GM12891 (cell line): ENCODE data around the gene MICAL3.

ENCODE experiments used
- PAX5 ChIP-seq: IDR thresholded peaks from 2 replicates; pipeline ENCODE4 v1.6.1; 2011; ENCODE audit warnings: low read length, moderate library complexity, mild to moderate bottlenecking; ENCODE audit not compliant: insufficient read depth, severe bottlenecking
- POLR2A ChIP-seq: IDR thresholded peaks from 2 replicates; pipeline ENCODE4 v1.6.1; 2011; ENCODE audit warnings: low read depth, low read length, control low read depth
- POLR2AphosphoS5 ChIP-seq: IDR thresholded peaks from 2 replicates; pipeline ENCODE4 v1.6.1; 2011; ENCODE audit warnings: low read depth, low read length, control low read depth
- POU2F2 ChIP-seq: IDR thresholded peaks from 2 replicates; pipeline ENCODE4 v1.6.1; 2011; ENCODE audit warnings: low read depth, mild to moderate bottlenecking, control low read depth, low read length, moderate library complexity
- SPI1 ChIP-seq: IDR thresholded peaks from 2 replicates; pipeline ENCODE4 v1.6.1; 2011; ENCODE audit warnings: low read depth, low read length, control low read depth
- TAF1 ChIP-seq: IDR thresholded peaks from 2 replicates; pipeline ENCODE4 v1.6.1; 2011; ENCODE audit warnings: low read depth, low read length, control low read depth

DNA sequence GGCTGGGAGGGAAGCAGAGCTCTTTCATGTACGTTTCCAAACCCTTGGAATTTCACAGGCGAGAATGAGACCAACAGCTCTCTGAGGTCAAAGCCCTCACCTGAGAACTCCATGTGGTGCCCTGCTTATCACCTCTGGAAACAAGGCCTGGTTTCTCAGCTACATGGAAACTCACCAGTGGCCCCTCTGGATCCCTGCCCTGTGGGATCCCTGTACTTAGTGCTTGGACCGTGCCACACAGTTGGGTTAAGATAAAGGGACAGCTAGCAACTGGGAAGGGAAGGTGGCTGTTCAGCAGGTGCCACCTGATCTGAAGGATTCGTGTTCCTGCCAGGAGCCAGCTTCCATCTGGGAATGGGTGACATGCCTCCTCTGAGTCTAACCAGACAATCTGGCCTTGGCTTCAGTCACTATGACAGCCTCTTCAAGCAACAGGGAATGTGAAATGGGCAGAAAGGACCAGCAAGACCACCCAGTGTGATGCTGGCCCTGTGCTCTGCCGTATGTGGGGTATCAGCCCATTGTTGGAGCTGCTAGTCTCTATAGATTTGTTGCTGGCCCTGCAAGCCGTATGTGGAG, 195.8 kb downstream of the MICAL3 start:
- TF ChIP-seq TAF1 (no peak), POLR2AphosphoS5 (no peak), POLR2A (no peak), POU2F2 (no peak), SPI1 (no peak), PAX5 (no peak)
